Ishikawa (cell line): ENCODE results near the gene NUDCD3.

Source experiments
- CEBPB ChIP-seq: IDR thresholded peaks from 2 replicates; pipeline ENCODE4 v1.6.1; 2012
- CREB1 ChIP-seq: IDR thresholded peaks from 2 replicates; pipeline ENCODE4 v1.6.1; 2012; ENCODE audit warnings: low read depth
- EGR1 ChIP-seq: IDR thresholded peaks from 2 replicates; pipeline ENCODE4 v1.6.1; 2012
- EP300 ChIP-seq: IDR thresholded peaks from 2 replicates; pipeline ENCODE4 v1.6.1; 2012; ENCODE audit warnings: borderline replicate concordance
- FOXM1 ChIP-seq: IDR thresholded peaks from 2 replicates; pipeline ENCODE4 v1.6.1; 2012; ENCODE audit warnings: low read depth, borderline replicate concordance
- RAD21 ChIP-seq: IDR thresholded peaks from 2 replicates; pipeline ENCODE4 v1.6.1; 2012; ENCODE audit warnings: low read depth
- TAF1 ChIP-seq: IDR thresholded peaks from 2 replicates; pipeline ENCODE4 v1.6.1; 2012; ENCODE audit warnings: low read depth, mild to moderate bottlenecking
- TCF12 ChIP-seq: IDR thresholded peaks from 2 replicates; pipeline ENCODE4 v1.6.1; 2012; ENCODE audit warnings: low read depth
- TEAD4 ChIP-seq: IDR thresholded peaks from 2 replicates; pipeline ENCODE4 v1.6.1; 2012
- YY1 ChIP-seq: IDR thresholded peaks from 2 replicates; pipeline ENCODE4 v1.6.1; 2012; ENCODE audit warnings: low read depth
- ZBTB7A ChIP-seq: IDR thresholded peaks from 2 replicates; pipeline ENCODE4 v1.6.1; 2012; ENCODE audit warnings: low read depth
- TF ChIP-seq, protein P1 (sequence below): IDR thresholded peaks from 2 replicates; pipeline ENCODE4 v1.6.1; 2012
- TF ChIP-seq, protein P2 (sequence below): IDR thresholded peaks from 2 replicates; pipeline ENCODE4 v1.6.1; 2012; ENCODE audit warnings: low read depth, mild to moderate bottlenecking
- TF ChIP-seq, protein P3 (sequence below): IDR thresholded peaks from 2 replicates; pipeline ENCODE4 v1.6.1; 2012

DNA sequence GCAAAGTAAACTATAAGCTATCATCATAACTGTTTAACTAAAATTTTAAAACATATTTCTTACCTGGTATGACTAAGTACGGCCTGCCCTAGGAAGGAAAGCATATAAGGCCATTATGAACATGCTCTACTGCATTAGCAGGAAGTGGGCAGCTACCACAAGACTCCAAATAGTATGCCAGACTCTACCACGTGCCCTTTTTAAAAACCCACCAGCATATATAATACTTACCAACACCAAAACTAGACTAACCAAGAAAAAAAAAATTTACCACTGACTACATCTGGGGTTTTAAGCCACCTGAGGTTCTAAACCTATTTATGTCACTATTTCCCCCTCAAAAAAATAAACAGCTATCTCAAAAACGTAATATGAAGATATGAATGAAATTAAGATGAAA lies 30.1 kb downstream of the NUDCD3 start:
- TF ChIP-seq RAD21 (no peak), YY1 (no peak), EGR1 (no peak), ZBTB7A (no peak), EP300 (no peak), CEBPB (no peak), TEAD4 (no peak), TCF12 (no peak), FOXM1 (no peak), TAF1 (no peak), CREB1 (no peak)
- TF ChIP-seq, protein P1, sequence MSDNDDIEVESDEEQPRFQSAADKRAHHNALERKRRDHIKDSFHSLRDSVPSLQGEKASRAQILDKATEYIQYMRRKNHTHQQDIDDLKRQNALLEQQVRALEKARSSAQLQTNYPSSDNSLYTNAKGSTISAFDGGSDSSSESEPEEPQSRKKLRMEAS, result no peak
- TF ChIP-seq, protein P2, sequence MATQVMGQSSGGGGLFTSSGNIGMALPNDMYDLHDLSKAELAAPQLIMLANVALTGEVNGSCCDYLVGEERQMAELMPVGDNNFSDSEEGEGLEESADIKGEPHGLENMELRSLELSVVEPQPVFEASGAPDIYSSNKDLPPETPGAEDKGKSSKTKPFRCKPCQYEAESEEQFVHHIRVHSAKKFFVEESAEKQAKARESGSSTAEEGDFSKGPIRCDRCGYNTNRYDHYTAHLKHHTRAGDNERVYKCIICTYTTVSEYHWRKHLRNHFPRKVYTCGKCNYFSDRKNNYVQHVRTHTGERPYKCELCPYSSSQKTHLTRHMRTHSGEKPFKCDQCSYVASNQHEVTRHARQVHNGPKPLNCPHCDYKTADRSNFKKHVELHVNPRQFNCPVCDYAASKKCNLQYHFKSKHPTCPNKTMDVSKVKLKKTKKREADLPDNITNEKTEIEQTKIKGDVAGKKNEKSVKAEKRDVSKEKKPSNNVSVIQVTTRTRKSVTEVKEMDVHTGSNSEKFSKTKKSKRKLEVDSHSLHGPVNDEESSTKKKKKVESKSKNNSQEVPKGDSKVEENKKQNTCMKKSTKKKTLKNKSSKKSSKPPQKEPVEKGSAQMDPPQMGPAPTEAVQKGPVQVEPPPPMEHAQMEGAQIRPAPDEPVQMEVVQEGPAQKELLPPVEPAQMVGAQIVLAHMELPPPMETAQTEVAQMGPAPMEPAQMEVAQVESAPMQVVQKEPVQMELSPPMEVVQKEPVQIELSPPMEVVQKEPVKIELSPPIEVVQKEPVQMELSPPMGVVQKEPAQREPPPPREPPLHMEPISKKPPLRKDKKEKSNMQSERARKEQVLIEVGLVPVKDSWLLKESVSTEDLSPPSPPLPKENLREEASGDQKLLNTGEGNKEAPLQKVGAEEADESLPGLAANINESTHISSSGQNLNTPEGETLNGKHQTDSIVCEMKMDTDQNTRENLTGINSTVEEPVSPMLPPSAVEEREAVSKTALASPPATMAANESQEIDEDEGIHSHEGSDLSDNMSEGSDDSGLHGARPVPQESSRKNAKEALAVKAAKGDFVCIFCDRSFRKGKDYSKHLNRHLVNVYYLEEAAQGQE, result no peak
- TF ChIP-seq, protein P3, sequence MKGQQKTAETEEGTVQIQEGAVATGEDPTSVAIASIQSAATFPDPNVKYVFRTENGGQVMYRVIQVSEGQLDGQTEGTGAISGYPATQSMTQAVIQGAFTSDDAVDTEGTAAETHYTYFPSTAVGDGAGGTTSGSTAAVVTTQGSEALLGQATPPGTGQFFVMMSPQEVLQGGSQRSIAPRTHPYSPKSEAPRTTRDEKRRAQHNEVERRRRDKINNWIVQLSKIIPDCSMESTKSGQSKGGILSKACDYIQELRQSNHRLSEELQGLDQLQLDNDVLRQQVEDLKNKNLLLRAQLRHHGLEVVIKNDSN, result no peak
